Measurements from ENCODE around the gene SP6. TPM values are rescaled to one million over a fixed set of nuclear protein-coding genes. Genes with fewer than 3 reads are reported as not detected.
A peak's percentile ranks its signal among the peaks of the same experiment; 100 is the strongest.

SP6 gene
- total and polyA plus RNA-seq, 2 of the 8 experiments (the other 6 are each of a cell fraction or from before 2014, with no cell fraction given) = 1.2 to 1.5 TPM

DNA sequence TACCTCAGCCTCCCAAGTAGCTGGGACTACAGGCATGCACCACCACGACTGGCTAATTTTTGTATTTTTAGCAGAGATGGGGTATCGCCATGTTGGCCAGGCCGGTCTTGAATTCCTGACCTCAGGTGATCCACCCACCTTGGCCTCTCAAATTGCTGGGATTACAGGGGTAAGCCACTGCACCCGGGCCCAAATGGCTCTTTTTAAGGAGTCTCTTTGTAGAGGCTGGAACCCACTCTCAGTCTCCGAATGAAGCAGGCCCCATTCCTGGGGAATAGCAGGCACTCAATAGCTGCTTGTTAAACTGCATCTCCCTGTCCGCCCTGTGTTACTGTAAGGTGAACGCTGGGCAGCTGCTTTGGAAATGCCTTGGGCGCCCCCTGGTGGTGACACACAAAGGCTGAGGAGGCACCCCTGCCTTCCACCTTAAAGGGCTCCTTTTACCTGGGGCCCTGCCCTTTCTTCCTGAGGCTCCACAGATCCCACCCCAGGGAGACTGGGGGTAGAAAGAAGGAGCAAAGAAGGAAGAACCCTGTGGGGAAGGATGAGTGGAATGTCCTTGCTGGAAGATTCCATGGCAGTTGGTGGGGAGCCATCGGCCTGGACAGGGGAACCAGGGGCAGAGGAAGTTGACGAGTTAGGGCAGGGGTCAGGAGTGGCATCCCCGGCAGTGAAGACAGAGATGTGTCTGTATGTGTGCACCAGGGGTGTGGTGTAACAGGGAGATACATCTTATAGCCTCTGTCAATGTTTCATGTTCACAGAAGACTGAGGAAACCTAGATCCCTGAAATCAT lies 39.0 kb upstream of the SP6 start:
- H2AFZ ChIP-seq (ENCODE audit: low read length) = no peak overlapping the region
- peak; percentile 73 to 97 for DNase-seq (ENCODE audit: low read depth in 1 of 2, low spot score in 2 of 2)
- no peak overlapping the region for H2AK5ac ChIP-seq (ENCODE audit: low read depth, low read length)
- H3K4ac ChIP-seq (replicated peaks; ENCODE audit: insufficient read length, low read depth, low read length) = no peak overlapping the region
- H2BK5ac ChIP-seq (ENCODE audit: low read depth, low read length) = no peak overlapping the region; the same call in 1 of the 2 replicates
- H4K91ac ChIP-seq (replicated peaks; ENCODE audit: insufficient read length, low read length) = no peak overlapping the region
- H2BK15ac ChIP-seq (ENCODE audit: low read length) = peak overlapping the region; percentile 100
- H3K36me3 ChIP-seq (ENCODE audit: control insufficient read depth in 2 of 4, insufficient read depth in 4 of 4, low read length in 3 of 4) = no peaks in the 10 kb centered on the region
- no peaks in the 10 kb centered on the region for H3K9me3 ChIP-seq (ENCODE audit: insufficient read depth in 2 of 2, low read depth in 1 of 2, low read length in 1 of 2)
- H3K79me1 ChIP-seq (ENCODE audit: low read depth, low read length) = no peaks in the 10 kb centered on the region
- no peak overlapping the region for H3K4me2 ChIP-seq (ENCODE audit: insufficient read depth in 1 of 2, low read depth in 2 of 2, low read length in 2 of 2)
- no peak overlapping the region for H3K27ac ChIP-seq (ENCODE audit: low read depth, low read length)
- H3K23me2 ChIP-seq (ENCODE audit: low read depth, low read length) = no peaks in the 10 kb centered on the region
- 0 out of 2 replicates have a peak overlapping the region, but pooled peaks have one; percentile 32 for H2BK20ac ChIP-seq (ENCODE audit: low read length)
- H3K27me3 ChIP-seq (replicated peaks in 1 of 4; ENCODE audit: control insufficient read depth in 3 of 4, extremely low read depth in 1 of 4, insufficient read depth in 3 of 4, low read length in 3 of 4) = no peaks in the 10 kb centered on the region
- H3K79me2 ChIP-seq (ENCODE audit: control insufficient read depth in 1 of 2, insufficient read depth in 2 of 2, low read length in 2 of 2) = no peaks in the 10 kb centered on the region
- no peak overlapping the region for H3K18ac ChIP-seq (ENCODE audit: extremely low read depth, low read length)
- POLR2A ChIA-PET (ENCODE audit: partially characterized antibody) = interaction anchor here (0.6 to 8.9 kb wide), 6 partner anchors 17 to 378 kb away, joined by 3 to 134 read pairs (median 4); partner anchors contain the start of genes SCRN2 and SP6
- WGBS, 2 experiments (ENCODE audit: extremely low coverage in 1 of 2, insufficient coverage in 1 of 2, insufficient read length in 1 of 2, insufficient replicate concordance in 2 of 2, low coverage in 1 of 2, low lambda C conversion rate in 2 of 2, missing lambda C conversion rate in 1 of 2) = 59% methylated on average over 11 of the region's 11 CpGs; no CpG with 5 or more reads in 1 of the 2 experiments
- no peaks in the 10 kb centered on the region for H4K20me1 ChIP-seq (replicated peaks in 1 of 2; ENCODE audit: control insufficient read depth in 1 of 2, insufficient read depth in 2 of 2, low read length in 2 of 2)
- no peak overlapping the region for H3K9ac ChIP-seq (replicated peaks in 1 of 4; ENCODE audit: extremely low read depth in 1 of 4, low read depth in 3 of 4, low read length in 3 of 4)
- no peak overlapping the region for H3K4me3 ChIP-seq (ENCODE audit: extremely low read depth in 1 of 4, insufficient read depth in 2 of 4, low read depth in 3 of 4, low read length in 4 of 4)
- no peak overlapping the region for H3K14ac ChIP-seq (ENCODE audit: insufficient read length)
- H4K8ac ChIP-seq (ENCODE audit: extremely low read depth, insufficient read depth, low read length) = no peak overlapping the region; the same call in 1 of the 2 replicates
- CTCF ChIA-PET (ENCODE audit: partially characterized antibody) = interaction anchor here (0.6 to 18.8 kb wide), 32 partner anchors 8 to 701 kb away, joined by 3 to 1206 read pairs (median 4); partner anchors contain the start of genes CDK5RAP3, LRRC46, MRPL10 and PNPO
- no peak overlapping the region for H3K23ac ChIP-seq (ENCODE audit: insufficient read length)
- no peak overlapping the region for H3K56ac ChIP-seq (replicated peaks; ENCODE audit: insufficient read length, low read depth, low read length)
- peaks cover 0 to 9% (median 7%) of the 10 kb centered on the region in 4 experiments; a peak in 6 of 7 replicates for H3K4me1 ChIP-seq (replicated peaks in 1 of 4; ENCODE audit: control insufficient read depth in 3 of 4, insufficient read depth in 4 of 4, low read length in 3 of 4)
- H2BK120ac ChIP-seq (replicated peaks; ENCODE audit: low read depth, low read length) = no peak overlapping the region
- no peak overlapping the region for H4K5ac ChIP-seq (ENCODE audit: insufficient read length, low read depth, low read length)
- H2BK12ac ChIP-seq (ENCODE audit: low read depth, low read length) = peak overlapping the region; percentile 91; the same call in 1 of the 2 replicates
- FAIRE-seq = peak; percentile 55
- TF ChIP-seq POLR2A (IDR thresholded peaks at IDR 0.05; ENCODE audit: control extremely low read depth in 1 of 2, low read depth in 2 of 2, low read length in 2 of 2) (no peak), SUZ12 (IDR thresholded peaks at IDR 0.05; ENCODE audit: low read length) (no peak), CHD2 (IDR thresholded peaks at IDR 0.05; ENCODE audit: low read length) (0 out of 2 replicates have a peak, but pooled peaks have one; percentile 51), NANOG (IDR thresholded peaks at IDR 0.05; ENCODE audit: insufficient read depth, low read depth, low read length, poor library complexity, severe bottlenecking) (no peak), ASH2L (IDR thresholded peaks at IDR 0.05; ENCODE audit: low read length) (no peak), GTF2F1 (IDR thresholded peaks at IDR 0.05; ENCODE audit: borderline replicate concordance, low read depth, low read length) (no peak), PHF8 (conservative IDR thresholded peaks at IDR 0.05; ENCODE audit: low read depth, low read length) (no peak), RAD21 (IDR thresholded peaks at IDR 0.05 in 1 of 2, conservative IDR thresholded peaks at IDR 0.05 in 1 of 2; ENCODE audit: low read depth in 2 of 2, low read length in 2 of 2) (peak; percentile 99)

Data from H1 (cell line).